ENCODE measurements around the gene DIAPH1.

DNA sequence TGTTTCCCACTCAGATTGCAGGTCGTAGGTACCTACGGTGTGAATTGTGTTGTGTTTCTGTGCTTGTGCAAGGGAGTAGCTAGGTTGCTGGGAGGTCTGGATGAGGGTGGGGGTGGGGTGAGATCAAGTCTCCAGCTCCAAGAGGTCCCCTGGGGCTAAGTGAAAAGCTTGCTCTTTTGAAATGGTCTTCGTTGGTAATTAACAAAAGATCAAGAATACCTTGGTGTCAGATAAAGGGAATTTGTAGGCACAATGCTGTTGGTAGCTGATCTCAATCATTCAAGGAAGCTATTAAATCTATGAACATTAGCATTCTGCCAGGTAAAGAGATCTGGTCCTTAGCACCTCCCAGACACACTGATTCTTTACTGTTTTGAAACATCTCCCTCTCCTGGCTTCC is 134.9 kb downstream of the DIAPH1 start:
- TF ChIP-seq, protein P1, sequence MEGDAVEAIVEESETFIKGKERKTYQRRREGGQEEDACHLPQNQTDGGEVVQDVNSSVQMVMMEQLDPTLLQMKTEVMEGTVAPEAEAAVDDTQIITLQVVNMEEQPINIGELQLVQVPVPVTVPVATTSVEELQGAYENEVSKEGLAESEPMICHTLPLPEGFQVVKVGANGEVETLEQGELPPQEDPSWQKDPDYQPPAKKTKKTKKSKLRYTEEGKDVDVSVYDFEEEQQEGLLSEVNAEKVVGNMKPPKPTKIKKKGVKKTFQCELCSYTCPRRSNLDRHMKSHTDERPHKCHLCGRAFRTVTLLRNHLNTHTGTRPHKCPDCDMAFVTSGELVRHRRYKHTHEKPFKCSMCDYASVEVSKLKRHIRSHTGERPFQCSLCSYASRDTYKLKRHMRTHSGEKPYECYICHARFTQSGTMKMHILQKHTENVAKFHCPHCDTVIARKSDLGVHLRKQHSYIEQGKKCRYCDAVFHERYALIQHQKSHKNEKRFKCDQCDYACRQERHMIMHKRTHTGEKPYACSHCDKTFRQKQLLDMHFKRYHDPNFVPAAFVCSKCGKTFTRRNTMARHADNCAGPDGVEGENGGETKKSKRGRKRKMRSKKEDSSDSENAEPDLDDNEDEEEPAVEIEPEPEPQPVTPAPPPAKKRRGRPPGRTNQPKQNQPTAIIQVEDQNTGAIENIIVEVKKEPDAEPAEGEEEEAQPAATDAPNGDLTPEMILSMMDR (conservative IDR thresholded peaks at IDR 0.05): no peak
- no peak for TF ChIP-seq ZFX (IDR thresholded peaks at IDR 0.05)

All from C4-2B (cell line).